GM18909 (cell line): ENCODE results near the gene COMMD2.

ENCODE experiments used
- ATAC-seq: cut with Tn5 transposase; IDR thresholded peaks from one replicate; pipeline ENCODE4 v1.9.1; 2021; ENCODE audit warnings: mild to moderate bottlenecking; ENCODE audit not compliant: unreplicated experiment, poor library complexity

COMMD2 gene

GRCh38 chr3:149764302-149764701 lies 12.0 kb upstream of the COMMD2 start:
- no peak for ATAC-seq

GRCh38 chr3:149763565-149764195 lies 11.4 kb upstream of the COMMD2 start:
- no peak for ATAC-seq

- ATAC-seq: no peak
Observed at GRCh38 chr3:149753717-149754116, 1.4 kb upstream of the COMMD2 start.

- ATAC-seq: peak; percentile 3
Observed at GRCh38 chr3:149752788-149753136, 473 bp upstream of the COMMD2 start.

- ATAC-seq: no peak
Observed at GRCh38 chr3:149751551-149751950, 738 bp downstream of the COMMD2 start.

- ATAC-seq: no peak
Observed at GRCh38 chr3:149744606-149745005, 7.7 kb downstream of the COMMD2 start.

- ATAC-seq: no peak
Observed at GRCh38 chr3:149744151-149744550, 8.1 kb downstream of the COMMD2 start.

GRCh38 chr3:149739396-149739795 lies 12.9 kb downstream of the COMMD2 start:
- ATAC-seq: no peak

- no peak for ATAC-seq
Observed at GRCh38 chr3:149738876-149739275, 13.4 kb downstream of the COMMD2 start.

GRCh38 chr3:149736953-149737205 lies 15.4 kb downstream of the COMMD2 start:
- ATAC-seq: no peak

- ATAC-seq: no peak
Observed at GRCh38 chr3:149736175-149736952, 15.9 kb downstream of the COMMD2 start.

GRCh38 chr3:149732234-149732633 lies 20.1 kb downstream of the COMMD2 start:
- no peak for ATAC-seq

GRCh38 chr3:149727656-149728055 lies 24.6 kb downstream of the COMMD2 start:
- ATAC-seq: no peak

- ATAC-seq: peak; percentile 90
Observed at GRCh38 chr3:149726716-149727407, 25.4 kb downstream of the COMMD2 start.

- no peak for ATAC-seq
Observed at GRCh38 chr3:149723781-149724180, 28.5 kb downstream of the COMMD2 start.

GRCh38 chr3:149720918-149721317 lies 31.4 kb downstream of the COMMD2 start:
- no peak for ATAC-seq

- no peak for ATAC-seq
Observed at GRCh38 chr3:149717391-149718056, 34.8 kb downstream of the COMMD2 start.

GRCh38 chr3:149716984-149717383 lies 35.3 kb downstream of the COMMD2 start:
- no peak for ATAC-seq

GRCh38 chr3:149715247-149715646 lies 37.0 kb downstream of the COMMD2 start:
- no peak for ATAC-seq

GRCh38 chr3:149713730-149714654 lies 38.3 kb downstream of the COMMD2 start:
- no peak for ATAC-seq
